ENCODE measurements around the gene CDCA8.
"Not testable (repeated sequence)": the region's sequence is repeated elsewhere in the genome, so short reads cannot be mapped to it uniquely, and the experiment has no call there.

The CDCA8 gene

DNA sequence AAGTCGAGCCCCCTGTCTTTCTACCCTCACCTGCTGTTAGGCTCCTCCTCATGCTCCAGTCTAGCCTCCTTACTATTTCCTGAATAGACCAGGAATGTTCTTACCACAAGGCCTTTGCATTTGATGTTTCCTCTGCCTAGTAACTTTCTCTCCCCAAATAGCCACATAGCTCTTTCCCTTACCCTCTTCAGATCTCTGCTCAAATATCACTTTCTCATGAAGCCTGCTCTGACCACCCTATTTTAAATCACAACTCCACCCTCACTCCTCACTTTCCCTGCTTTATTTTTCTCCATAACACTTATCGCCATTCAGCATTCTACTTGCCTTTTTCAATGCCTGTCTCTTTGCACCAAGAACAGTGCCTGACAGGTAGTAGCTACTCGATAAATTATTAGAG is 6.6 kb upstream of the CDCA8 start:
- Mint-ChIP-seq H3K27me3 (ENCODE audit: low read depth, poor library complexity) (no peaks in the 10 kb centered on the region), H3K4me1 (peaks cover 26% of the 10 kb centered on the region), H3K36me3 (ENCODE audit: low read depth) (peaks cover 44% of the 10 kb centered on the region), H3K9me3 (no peaks in the 10 kb centered on the region), H3K27ac (peak overlapping the region; percentile 2), H3K4me3 (no peak overlapping the region)
- DNase-seq: no peak
- TF ChIP-seq, protein P1, sequence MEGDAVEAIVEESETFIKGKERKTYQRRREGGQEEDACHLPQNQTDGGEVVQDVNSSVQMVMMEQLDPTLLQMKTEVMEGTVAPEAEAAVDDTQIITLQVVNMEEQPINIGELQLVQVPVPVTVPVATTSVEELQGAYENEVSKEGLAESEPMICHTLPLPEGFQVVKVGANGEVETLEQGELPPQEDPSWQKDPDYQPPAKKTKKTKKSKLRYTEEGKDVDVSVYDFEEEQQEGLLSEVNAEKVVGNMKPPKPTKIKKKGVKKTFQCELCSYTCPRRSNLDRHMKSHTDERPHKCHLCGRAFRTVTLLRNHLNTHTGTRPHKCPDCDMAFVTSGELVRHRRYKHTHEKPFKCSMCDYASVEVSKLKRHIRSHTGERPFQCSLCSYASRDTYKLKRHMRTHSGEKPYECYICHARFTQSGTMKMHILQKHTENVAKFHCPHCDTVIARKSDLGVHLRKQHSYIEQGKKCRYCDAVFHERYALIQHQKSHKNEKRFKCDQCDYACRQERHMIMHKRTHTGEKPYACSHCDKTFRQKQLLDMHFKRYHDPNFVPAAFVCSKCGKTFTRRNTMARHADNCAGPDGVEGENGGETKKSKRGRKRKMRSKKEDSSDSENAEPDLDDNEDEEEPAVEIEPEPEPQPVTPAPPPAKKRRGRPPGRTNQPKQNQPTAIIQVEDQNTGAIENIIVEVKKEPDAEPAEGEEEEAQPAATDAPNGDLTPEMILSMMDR (IDR thresholded peaks at IDR 0.05): no peak

DNA sequence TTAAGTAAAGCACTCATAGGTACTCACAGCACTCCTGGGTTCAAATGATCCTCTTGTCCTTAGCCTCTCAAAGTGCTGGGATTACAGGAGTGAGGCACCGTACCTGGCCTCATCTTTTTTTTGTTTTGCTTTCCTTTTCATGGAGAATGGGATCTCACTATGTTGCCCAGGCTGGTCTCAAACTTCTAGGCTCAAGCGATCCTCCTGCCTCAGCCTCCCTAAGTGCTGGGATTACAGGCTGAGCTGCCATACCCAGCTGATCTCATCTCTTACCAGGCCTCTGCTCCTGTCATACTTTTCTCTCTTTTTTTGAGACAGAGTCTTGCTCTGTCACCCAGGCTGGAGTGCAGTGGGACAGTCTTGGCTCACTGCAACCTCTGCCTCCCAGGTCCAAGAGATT is 4.6 kb upstream of the CDCA8 start:
- Mint-ChIP-seq H3K4me3 (peak overlapping the region; percentile 42), H3K36me3 (ENCODE audit: low read depth) (peaks cover 36% of the 10 kb centered on the region), H3K27ac (peak overlapping the region; percentile 18), H3K4me1 (peaks cover 38% of the 10 kb centered on the region)
- DNase-seq; H3K27me3 Mint-ChIP-seq (ENCODE audit: low read depth, poor library complexity); H3K9me3 Mint-ChIP-seq: not testable (repeated sequence)

DNA sequence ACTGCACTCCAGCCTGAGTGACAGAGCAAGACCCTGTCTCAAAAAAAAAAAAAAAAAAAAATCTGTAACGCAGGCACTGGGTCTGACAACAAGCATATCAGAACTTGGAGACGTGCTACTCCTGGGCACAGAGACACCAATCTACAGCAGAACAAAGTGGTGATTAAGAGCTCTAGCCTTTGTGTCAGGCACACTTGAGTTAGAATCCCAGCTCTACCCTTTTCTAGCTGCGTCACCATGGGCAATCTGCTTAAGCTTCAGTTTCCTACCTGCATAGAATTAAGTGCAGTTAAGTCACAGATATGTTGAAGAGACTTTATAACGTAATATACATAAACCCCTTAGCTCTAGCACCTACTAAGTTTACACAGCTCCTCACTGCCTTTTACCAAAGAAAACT is 3.4 kb upstream of the CDCA8 start:
- peaks cover 38% of the 10 kb centered on the region for H3K4me1 Mint-ChIP-seq
- TF ChIP-seq, protein P1 (IDR thresholded peaks at IDR 0.05): no peak
- H3K27me3 Mint-ChIP-seq (ENCODE audit: low read depth, poor library complexity): peaks cover 2% of the 10 kb centered on the region
- DNase-seq: no peak
- peaks cover 32% of the 10 kb centered on the region for H3K36me3 Mint-ChIP-seq (ENCODE audit: low read depth)
- peak overlapping the region; percentile 99 for H3K4me3 Mint-ChIP-seq
- peak overlapping the region; percentile 39 for H3K27ac Mint-ChIP-seq
- no peaks in the 10 kb centered on the region for H3K9me3 Mint-ChIP-seq

DNA sequence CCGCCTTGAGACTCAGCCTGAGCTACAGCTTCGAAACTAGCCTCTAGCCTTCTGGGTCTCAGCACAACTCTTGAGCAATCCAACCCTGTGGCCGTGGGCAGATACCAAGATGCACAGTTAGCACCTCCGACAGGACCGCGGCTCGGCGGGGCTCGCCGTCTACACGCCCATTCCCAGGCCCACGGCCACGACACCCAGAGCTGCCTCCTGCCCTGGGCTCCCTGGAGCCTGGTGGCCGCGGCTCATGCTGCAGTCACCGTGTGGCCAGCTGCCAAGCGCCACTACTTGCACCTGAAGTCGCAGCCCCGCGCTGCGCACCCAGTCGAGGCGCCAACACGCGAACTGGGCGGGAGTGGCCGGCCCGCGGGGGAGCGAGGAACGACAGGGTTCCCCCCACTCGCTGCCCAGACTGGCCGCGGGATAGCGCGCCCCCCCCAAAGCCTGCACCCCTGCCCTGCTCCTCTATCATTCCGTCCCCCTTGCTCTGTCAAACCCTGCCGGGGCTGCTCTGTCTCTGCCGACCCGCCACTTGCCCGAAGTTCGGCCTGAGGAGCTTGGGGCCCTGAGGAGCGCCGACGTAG is 729 bp upstream of the CDCA8 start:
- H3K27me3 Mint-ChIP-seq (ENCODE audit: low read depth, poor library complexity): peaks cover 2% of the 10 kb centered on the region
- H3K9me3 Mint-ChIP-seq: no peaks in the 10 kb centered on the region
- TF ChIP-seq, protein P1 (IDR thresholded peaks at IDR 0.05): no peak
- H3K4me1 Mint-ChIP-seq: peaks cover 43% of the 10 kb centered on the region
- H3K27ac Mint-ChIP-seq: peak overlapping the region; percentile 97
- peak overlapping the region; percentile 99 for H3K4me3 Mint-ChIP-seq
- no peak for DNase-seq
- H3K36me3 Mint-ChIP-seq (ENCODE audit: low read depth): peaks cover 31% of the 10 kb centered on the region

DNA sequence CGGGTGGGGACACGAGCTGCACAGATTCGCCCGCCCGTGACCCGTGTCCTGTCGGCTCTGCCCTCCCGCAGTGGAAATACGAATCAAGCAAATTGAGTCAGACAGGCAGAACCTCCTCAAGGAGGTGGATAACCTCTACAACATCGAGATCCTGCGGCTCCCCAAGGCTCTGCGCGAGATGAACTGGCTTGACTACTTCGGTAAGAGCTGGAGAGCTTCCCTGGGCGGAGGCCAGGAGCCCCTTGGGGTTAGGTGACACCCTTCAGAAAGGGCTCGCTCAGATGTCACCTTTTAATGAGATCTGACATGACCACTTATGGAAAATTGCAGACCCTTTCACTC is 489 bp downstream of the CDCA8 start:
- Mint-ChIP-seq H3K36me3 (ENCODE audit: low read depth) (peaks cover 34% of the 10 kb centered on the region), H3K27me3 (ENCODE audit: low read depth, poor library complexity) (peaks cover 2% of the 10 kb centered on the region), H3K27ac (peak overlapping the region; percentile 45), H3K4me1 (peaks cover 43% of the 10 kb centered on the region), H3K4me3 (peak overlapping the region; percentile 99), H3K9me3 (no peaks in the 10 kb centered on the region)
- TF ChIP-seq, protein P1 (IDR thresholded peaks at IDR 0.05): no peak
- DNase-seq: no peak

DNA sequence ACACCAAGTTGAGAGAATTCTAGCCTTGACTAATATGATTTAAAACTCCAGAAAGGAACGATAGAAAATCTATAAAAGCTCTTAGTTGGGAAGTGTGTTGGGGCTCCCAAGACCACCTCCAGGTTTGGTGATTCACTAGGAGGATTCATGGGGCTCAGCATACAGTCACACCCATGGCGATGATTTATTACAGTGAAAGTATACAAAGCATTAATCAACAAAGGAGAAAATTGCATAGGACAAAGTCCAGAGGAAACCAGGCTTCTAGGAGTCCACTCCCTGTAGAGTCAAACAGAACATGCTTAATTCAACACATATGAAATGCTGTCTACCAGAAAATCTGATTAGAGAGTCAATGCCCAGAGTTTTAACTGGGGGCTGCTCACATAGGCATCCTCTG is 4.8 kb downstream of the CDCA8 start:
- H3K27me3 Mint-ChIP-seq (ENCODE audit: low read depth, poor library complexity): no peaks in the 10 kb centered on the region
- TF ChIP-seq, protein P1 (IDR thresholded peaks at IDR 0.05): no peak
- H3K9me3 Mint-ChIP-seq: no peaks in the 10 kb centered on the region
- H3K4me1 Mint-ChIP-seq: peaks cover 5% of the 10 kb centered on the region
- DNase-seq: no peak
- H3K4me3 Mint-ChIP-seq: no peak overlapping the region
- peaks cover 69% of the 10 kb centered on the region for H3K36me3 Mint-ChIP-seq (ENCODE audit: low read depth)
- H3K27ac Mint-ChIP-seq: no peak overlapping the region
